GM18502 (cell line): ENCODE results near the gene FOXA2.
"Not testable (repeated sequence)": the region's sequence is repeated elsewhere in the genome, so short reads cannot be mapped to it uniquely, and the experiment has no call there.

Experiments
- ATAC-seq: cut with Tn5 transposase; IDR thresholded peaks from one replicate; pipeline ENCODE4 v1.9.1; 2021; ENCODE audit warnings: mild to moderate bottlenecking; ENCODE audit not compliant: unreplicated experiment, poor library complexity

FOXA2 gene

GRCh38 chr20:22584522-22584921, at the start of gene FOXA2:
TSS of gene FOXA2 (minus strand) at chr20:22584572. CDS start at chr20:22584278, 294 bp downstream.
- ATAC-seq: no peak

- ATAC-seq: no peak
These were observed 46.3 kb upstream of the FOXA2 start for GRCh38 chr20:22630701-22631100.

GRCh38 chr20:22629927-22630326, 45.6 kb upstream of the FOXA2 start:
- no peak for ATAC-seq

- no peak for ATAC-seq
These were observed 45.1 kb upstream of the FOXA2 start for GRCh38 chr20:22629447-22629846.

GRCh38 chr20:22626496-22626895, 42.1 kb upstream of the FOXA2 start:
- ATAC-seq: no peak

- no peak for ATAC-seq
These were observed 38.8 kb upstream of the FOXA2 start for GRCh38 chr20:22623211-22623610.

- ATAC-seq: no peak
These were observed 36.0 kb upstream of the FOXA2 start for GRCh38 chr20:22620342-22620741.

- no peak for ATAC-seq
These were observed 35.4 kb upstream of the FOXA2 start for GRCh38 chr20:22619806-22620205.

- no peak for ATAC-seq
These were observed 34.9 kb upstream of the FOXA2 start for GRCh38 chr20:22619272-22619671.

GRCh38 chr20:22617160-22617559, 32.8 kb upstream of the FOXA2 start:
- ATAC-seq: no peak

- no peak for ATAC-seq
These were observed 32.2 kb upstream of the FOXA2 start for GRCh38 chr20:22616551-22616950.

- ATAC-seq: no peak
These were observed 31.1 kb upstream of the FOXA2 start for GRCh38 chr20:22615425-22615824.

GRCh38 chr20:22611636-22612035, 27.3 kb upstream of the FOXA2 start:
- no peak for ATAC-seq

GRCh38 chr20:22607695-22608094, 23.3 kb upstream of the FOXA2 start:
- ATAC-seq: no peak

- no peak for ATAC-seq
These were observed 20.4 kb upstream of the FOXA2 start for GRCh38 chr20:22604815-22605214.

GRCh38 chr20:22601361-22602141, 17.2 kb upstream of the FOXA2 start:
- no peak for ATAC-seq

GRCh38 chr20:22599258-22599657, 14.9 kb upstream of the FOXA2 start:
- not testable (repeated sequence) for ATAC-seq

GRCh38 chr20:22597303-22597702, 12.9 kb upstream of the FOXA2 start:
- no peak for ATAC-seq

GRCh38 chr20:22590662-22591061, 6.3 kb upstream of the FOXA2 start:
- ATAC-seq: no peak

GRCh38 chr20:22586645-22587310, 2.4 kb upstream of the FOXA2 start:
- ATAC-seq: no peak

- no peak for ATAC-seq
These were observed 1.6 kb upstream of the FOXA2 start for GRCh38 chr20:22585786-22586493.
